ENCODE measurements around the gene EDN3. TPM values are rescaled to one million over a fixed set of nuclear protein-coding genes. Genes with fewer than 3 reads are reported as not detected.

EDN3 gene
- total RNA-seq, 1 experiment from 2014 or later: 41.8 TPM

DNA sequence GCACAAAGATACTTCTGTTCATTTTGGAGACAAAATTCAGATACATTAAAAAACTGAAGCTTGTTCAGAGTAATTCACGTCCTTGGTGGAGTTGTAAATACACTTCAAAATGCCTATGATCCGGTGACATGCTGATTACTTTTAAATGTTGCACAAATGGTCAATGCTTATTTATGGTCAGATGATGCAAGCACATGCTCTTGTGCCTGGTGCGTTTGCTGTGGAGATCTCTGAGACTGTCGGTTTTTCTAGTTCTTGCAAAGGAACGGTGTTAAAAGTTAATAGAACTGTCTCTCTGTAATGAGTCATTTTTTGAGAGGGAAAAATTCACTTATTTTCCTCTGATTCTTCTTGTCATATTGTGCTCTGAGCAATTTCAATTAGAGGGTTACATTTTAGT, 45.2 kb upstream of the EDN3 start:
- H3K27me3 ChIP-seq (replicated peaks; ENCODE audit: control insufficient read depth, insufficient read depth, low read length): no peaks in the 10 kb centered on the region; the same call in 1 of the 2 replicates
- H3K36me3 ChIP-seq (ENCODE audit: control insufficient read depth, insufficient read depth, low read length): no peaks in the 10 kb centered on the region
- TF ChIP-seq, protein P1, sequence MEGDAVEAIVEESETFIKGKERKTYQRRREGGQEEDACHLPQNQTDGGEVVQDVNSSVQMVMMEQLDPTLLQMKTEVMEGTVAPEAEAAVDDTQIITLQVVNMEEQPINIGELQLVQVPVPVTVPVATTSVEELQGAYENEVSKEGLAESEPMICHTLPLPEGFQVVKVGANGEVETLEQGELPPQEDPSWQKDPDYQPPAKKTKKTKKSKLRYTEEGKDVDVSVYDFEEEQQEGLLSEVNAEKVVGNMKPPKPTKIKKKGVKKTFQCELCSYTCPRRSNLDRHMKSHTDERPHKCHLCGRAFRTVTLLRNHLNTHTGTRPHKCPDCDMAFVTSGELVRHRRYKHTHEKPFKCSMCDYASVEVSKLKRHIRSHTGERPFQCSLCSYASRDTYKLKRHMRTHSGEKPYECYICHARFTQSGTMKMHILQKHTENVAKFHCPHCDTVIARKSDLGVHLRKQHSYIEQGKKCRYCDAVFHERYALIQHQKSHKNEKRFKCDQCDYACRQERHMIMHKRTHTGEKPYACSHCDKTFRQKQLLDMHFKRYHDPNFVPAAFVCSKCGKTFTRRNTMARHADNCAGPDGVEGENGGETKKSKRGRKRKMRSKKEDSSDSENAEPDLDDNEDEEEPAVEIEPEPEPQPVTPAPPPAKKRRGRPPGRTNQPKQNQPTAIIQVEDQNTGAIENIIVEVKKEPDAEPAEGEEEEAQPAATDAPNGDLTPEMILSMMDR (IDR thresholded peaks at IDR 0.05; ENCODE audit: insufficient read depth in 1 of 2, low read depth in 1 of 2, low read length in 1 of 2, severe bottlenecking in 1 of 2, unreplicated experiment in 1 of 2): no peak
- POLR2A ChIA-PET: no interaction called here
- Mint-ChIP-seq H3K27me3 (ENCODE audit: insufficient read depth, unreplicated experiment) (peaks cover 19% of the 10 kb centered on the region), H3K4me1 (ENCODE audit: low read depth, unreplicated experiment) (no peaks in the 10 kb centered on the region), H3K4me3 (ENCODE audit: unreplicated experiment) (no peak overlapping the region), H3K36me3 (ENCODE audit: insufficient read depth, unreplicated experiment) (no peaks in the 10 kb centered on the region), H3K9me3 (ENCODE audit: unreplicated experiment) (no peaks in the 10 kb centered on the region), H3K27ac (ENCODE audit: unreplicated experiment) (no peak overlapping the region)
- no peaks in the 10 kb centered on the region for H3K9me3 ChIP-seq
- CTCF ChIA-PET: no interaction called here
- no peaks in the 10 kb centered on the region for H3K4me1 ChIP-seq
- H3K4me3 ChIP-seq (ENCODE audit: low read depth, low read length): no peak overlapping the region
- no peak for DNase-seq
- intact Hi-C loops (cut with micrococcal nuclease; ENCODE audit: unreplicated experiment): no loop called here
- no TSS peak for BruUV-seq (replicated peaks)

DNA sequence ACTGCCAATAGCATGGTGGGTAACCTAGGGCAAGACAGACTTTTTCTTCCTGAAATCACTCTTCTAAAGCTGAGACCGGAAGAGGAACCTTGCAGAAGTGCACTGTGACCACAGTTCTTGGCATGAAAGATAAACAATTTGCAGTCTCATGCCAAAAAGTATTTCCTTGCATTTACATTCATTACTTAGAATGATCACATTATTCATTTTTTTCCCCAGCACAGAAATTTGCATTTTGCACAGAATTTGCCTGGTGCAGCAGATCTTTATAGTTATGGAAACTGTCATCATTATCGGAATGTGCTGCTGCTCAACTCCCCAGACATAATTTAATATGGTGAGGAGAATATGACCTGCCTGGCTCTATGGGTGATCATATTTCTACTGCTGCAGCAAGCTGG, 42.2 kb upstream of the EDN3 start:
- no peaks in the 10 kb centered on the region for H3K4me1 ChIP-seq

DNA sequence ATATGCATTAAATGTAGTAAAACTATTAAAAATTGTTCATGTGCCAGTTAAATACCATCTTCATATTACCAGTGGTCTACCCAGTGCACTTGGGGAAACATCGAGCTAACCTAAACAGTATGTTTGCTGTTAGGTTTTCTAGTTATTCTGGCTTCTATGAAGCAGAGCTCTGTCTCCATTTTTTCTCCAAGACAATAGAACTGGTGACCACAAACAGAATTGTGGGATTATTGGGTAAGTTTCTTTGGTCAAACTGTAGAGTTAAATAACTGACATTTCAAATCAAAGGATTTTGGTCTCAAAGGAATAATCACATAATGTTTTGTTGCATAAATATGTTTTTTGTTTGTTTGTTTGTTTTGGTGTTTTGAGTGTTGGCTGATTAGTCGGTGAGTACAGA, 40.5 kb upstream of the EDN3 start:
- no peaks in the 10 kb centered on the region for H3K4me1 ChIP-seq
- Mint-ChIP-seq H3K9me3 (ENCODE audit: unreplicated experiment) (no peaks in the 10 kb centered on the region), H3K4me1 (ENCODE audit: low read depth, unreplicated experiment) (no peaks in the 10 kb centered on the region), H3K27ac (ENCODE audit: unreplicated experiment) (no peak overlapping the region), H3K4me3 (ENCODE audit: unreplicated experiment) (no peak overlapping the region), H3K36me3 (ENCODE audit: insufficient read depth, unreplicated experiment) (no peaks in the 10 kb centered on the region), H3K27me3 (ENCODE audit: insufficient read depth, unreplicated experiment) (peaks cover 12% of the 10 kb centered on the region)
- CTCF ChIA-PET: no interaction called here
- no peak for DNase-seq
- H3K9me3 ChIP-seq: no peaks in the 10 kb centered on the region
- POLR2A ChIA-PET: no interaction called here
- no peaks in the 10 kb centered on the region; the same call in 1 of the 2 replicates for H3K27me3 ChIP-seq (replicated peaks; ENCODE audit: control insufficient read depth, insufficient read depth, low read length)
- no peaks in the 10 kb centered on the region for H3K36me3 ChIP-seq (ENCODE audit: control insufficient read depth, insufficient read depth, low read length)
- BruUV-seq (replicated peaks): no TSS peak
- intact Hi-C loops (cut with micrococcal nuclease; ENCODE audit: unreplicated experiment): no loop called here
- TF ChIP-seq, protein P1 (IDR thresholded peaks at IDR 0.05; ENCODE audit: insufficient read depth in 1 of 2, low read depth in 1 of 2, low read length in 1 of 2, severe bottlenecking in 1 of 2, unreplicated experiment in 1 of 2): no peak
- H3K4me3 ChIP-seq (ENCODE audit: low read depth, low read length): no peak overlapping the region

More for the DNA sequence above, 42.2 kb upstream of the EDN3 start:
- no TSS peak for BruUV-seq (replicated peaks)
- Mint-ChIP-seq H3K27ac (ENCODE audit: unreplicated experiment) (no peak overlapping the region), H3K4me1 (ENCODE audit: low read depth, unreplicated experiment) (no peaks in the 10 kb centered on the region), H3K36me3 (ENCODE audit: insufficient read depth, unreplicated experiment) (no peaks in the 10 kb centered on the region), H3K4me3 (ENCODE audit: unreplicated experiment) (no peak overlapping the region), H3K9me3 (ENCODE audit: unreplicated experiment) (no peaks in the 10 kb centered on the region), H3K27me3 (ENCODE audit: insufficient read depth, unreplicated experiment) (peaks cover 7% of the 10 kb centered on the region)
- TF ChIP-seq, protein P1 (IDR thresholded peaks at IDR 0.05; ENCODE audit: insufficient read depth in 1 of 2, low read depth in 1 of 2, low read length in 1 of 2, severe bottlenecking in 1 of 2, unreplicated experiment in 1 of 2): no peak
- no peaks in the 10 kb centered on the region for H3K9me3 ChIP-seq
- POLR2A ChIA-PET: no interaction called here
- CTCF ChIA-PET: no interaction called here
- H3K4me3 ChIP-seq (ENCODE audit: low read depth, low read length): no peak overlapping the region
- intact Hi-C loops (cut with micrococcal nuclease; ENCODE audit: unreplicated experiment): no loop called here
- no peaks in the 10 kb centered on the region; the same call in 1 of the 2 replicates for H3K27me3 ChIP-seq (replicated peaks; ENCODE audit: control insufficient read depth, insufficient read depth, low read length)
- DNase-seq: no peak
- H3K36me3 ChIP-seq (ENCODE audit: control insufficient read depth, insufficient read depth, low read length): no peaks in the 10 kb centered on the region
